PC-9 (cell line): Measurements from ENCODE around the gene DCAF16. TPM values are rescaled to one million over a fixed set of nuclear protein-coding genes. Genes with fewer than 3 reads are reported as not detected.

ENCODE experiments used
- BruUV-seq: library from RNA; stranded (reverse); fragments of 400-500 nt; replicated peaks from 2 replicates; lab custom pipeline; 2021; lab: Mats Ljungman, UMichigan
- CTCF ChIA-PET: fragments of 300-600 bp; sonication (Branson Sonifier 250); formaldehyde crosslinking; loops from one replicate; lab custom pipeline; 2022; ENCODE audit warnings: antibody characterized with exemption; lab: Charles Lee
- POLR2A ChIA-PET: fragments of 300-600 bp; sonication (Branson Sonifier 250); formaldehyde crosslinking; loops from one replicate; lab custom pipeline; 2022; ENCODE audit warnings: antibody characterized with exemption; ENCODE audit not compliant: unreplicated experiment; lab: Charles Lee
- DNase-seq, 2 experiments: peaks; one replicate each; pipeline versions ENCODE4 v3.0.0 to v3.0.0-alpha.2; 2015 to 2022; ENCODE audit warnings: mixed read lengths in 1 of 2
- H2AFZ ChIP-seq: fragments of 200-600 bp; sonication (generic); 2 replicates; pipeline ENCODE4 v1.8.1; 2017; ENCODE audit warnings: antibody characterized with exemption
- H3F3A ChIP-seq: fragments of 200-600 bp; sonication (generic); 2 replicates; pipeline ENCODE4 v1.8.1; 2017; ENCODE audit warnings: antibody characterized with exemption, mild to moderate bottlenecking, low read depth; ENCODE audit not compliant: insufficient read depth
- H3K27ac ChIP-seq: fragments of 200-600 bp; sonication (generic); 2 replicates; pipeline ENCODE4 v1.6.1; 2016; ENCODE audit warnings: mixed run types
- H3K27me3 ChIP-seq: fragments of 200-600 bp; sonication (generic); 2 replicates; pipeline ENCODE4 v1.6.1; 2016; ENCODE audit warnings: low read depth, mixed run types; ENCODE audit not compliant: insufficient read depth
- H3K36me3 ChIP-seq: fragments of 200-600 bp; sonication (generic); 2 replicates; pipeline ENCODE4 v1.6.1; 2016; ENCODE audit warnings: low read depth, mixed run types
- H3K4me1 ChIP-seq: fragments of 200-600 bp; sonication (generic); replicated peaks from 2 replicates; pipeline ENCODE4 v1.6.1; 2016; ENCODE audit warnings: mixed run types; ENCODE audit not compliant: insufficient read depth
- H3K4me2 ChIP-seq: fragments of 200-600 bp; sonication (generic); 2 replicates; pipeline ENCODE4 v1.6.1; 2017; ENCODE audit warnings: mixed run types
- H3K4me3 ChIP-seq: fragments of 200-600 bp; sonication (generic); 2 replicates; pipeline ENCODE4 v1.6.1; 2016; ENCODE audit warnings: mixed run types
- H3K79me2 ChIP-seq: fragments of 200-600 bp; sonication (generic); 2 replicates; pipeline ENCODE4 v1.6.1; 2017; ENCODE audit warnings: low read depth, mixed run types
- H3K9me2 ChIP-seq: fragments of 200-600 bp; sonication (generic); 2 replicates; pipeline ENCODE4 v1.8.1; 2017; ENCODE audit warnings: mild to moderate bottlenecking; ENCODE audit not compliant: insufficient read depth
- H3K9me3 ChIP-seq: fragments of 200-600 bp; sonication (generic); 2 replicates; pipeline ENCODE4 v1.8.1; 2016; ENCODE audit warnings: low read depth; ENCODE audit not compliant: insufficient read depth
- H4K20me1 ChIP-seq: fragments of 200-600 bp; sonication (generic); 2 replicates; pipeline ENCODE4 v1.8.1; 2017; ENCODE audit not compliant: insufficient read depth
- CTCF ChIP-seq: fragments of 200-600 bp; sonication (generic); conservative IDR thresholded peaks from 2 replicates; pipeline ENCODE4 v1.6.1; 2017; ENCODE audit warnings: mixed run types, antibody characterized with exemption, mild to moderate bottlenecking, moderate library complexity
- EZH2 ChIP-seq: fragments of 200-600 bp; sonication (generic); IDR thresholded peaks from 2 replicates; pipeline ENCODE4 v1.8.0; 2017; ENCODE audit warnings: antibody characterized with exemption, low read depth
- intact Hi-C: fragments of 100-400 bp; cut with micrococcal nuclease; formaldehyde crosslinking; loops from one replicate; pipeline ENCODE4 v1.10.0; 2022; ENCODE audit not compliant: unreplicated experiment
- total RNA-seq: library from RNA; stranded (reverse); gene quantifications from 2 replicates; pipeline ENCODE4 v1.2.3, GENCODE V29; 2021

DCAF16 gene
- total RNA-seq, 1 experiment from 2014 or later: 53.2 TPM

GRCh38 chr4:17765514-17766286, 44.9 kb downstream of the DCAF16 start:
- ChIA-PET POLR2A (no interaction called here), CTCF (no interaction called here)
- intact Hi-C loops: no loop called here
- no peak overlapping the region for H3K4me2 ChIP-seq
- no peaks in the 10 kb centered on the region for H4K20me1 ChIP-seq
- H3K4me3 ChIP-seq: no peak overlapping the region
- H3K36me3 ChIP-seq: no peaks in the 10 kb centered on the region
- H3K4me1 ChIP-seq: no peaks in the 10 kb centered on the region
- no peaks in the 10 kb centered on the region for H3K9me2 ChIP-seq
- H3K79me2 ChIP-seq: no peaks in the 10 kb centered on the region
- H3K27me3 ChIP-seq: no peaks in the 10 kb centered on the region
- H2AFZ ChIP-seq: no peak overlapping the region
- no peak for DNase-seq
- TF ChIP-seq CTCF (no peak), EZH2 (no peak)
- no peaks in the 10 kb centered on the region for H3K9me3 ChIP-seq
- BruUV-seq: no TSS peak
- H3K27ac ChIP-seq: no peak overlapping the region
- H3F3A ChIP-seq: no peaks in the 10 kb centered on the region

DNA sequence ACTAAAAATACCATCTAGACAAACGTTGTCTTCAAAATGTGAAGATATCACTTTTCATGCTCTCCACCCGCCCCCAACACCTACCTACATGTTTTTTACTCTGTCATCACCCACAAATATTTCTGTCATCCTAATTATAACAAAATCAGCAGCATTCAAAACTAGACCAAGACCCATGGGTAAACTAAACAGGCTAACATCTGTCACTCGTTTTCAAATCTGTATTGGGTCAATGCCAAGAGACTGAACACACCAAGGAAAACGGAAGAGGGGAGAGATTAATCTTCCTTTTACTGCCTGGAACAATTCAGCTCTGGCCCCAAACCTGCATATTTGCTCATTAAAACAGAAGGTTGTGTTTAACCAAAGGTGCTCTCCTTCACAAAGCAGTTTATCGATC, 46.6 kb downstream of the DCAF16 start:
- POLR2A ChIA-PET: no interaction called here
- no TSS peak for BruUV-seq

DNA sequence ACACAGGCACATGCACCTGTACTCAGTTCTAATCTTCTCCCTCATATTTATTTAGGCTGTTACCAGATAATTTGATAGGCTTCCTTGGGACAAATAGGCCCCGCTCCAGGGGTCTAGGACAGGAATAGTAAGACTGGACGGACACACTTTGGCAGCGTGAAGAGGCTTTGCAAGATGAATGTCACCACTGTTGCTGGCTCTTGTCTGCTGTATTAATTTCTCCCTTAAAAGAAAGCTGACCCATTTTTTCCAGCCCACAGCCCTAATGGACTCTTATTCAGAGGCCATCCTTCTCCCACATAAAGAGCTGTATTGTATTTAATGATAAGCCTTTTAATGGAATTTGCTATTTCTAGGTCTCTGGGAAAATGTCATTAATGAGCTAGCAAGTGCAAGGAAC, 47.1 kb downstream of the DCAF16 start:
- Histone ChIP-seq H3F3A (no peaks in the 10 kb centered on the region), H2AFZ (no peak overlapping the region), H3K9me3 (no peaks in the 10 kb centered on the region), H3K4me2 (no peak overlapping the region), H4K20me1 (no peaks in the 10 kb centered on the region), H3K36me3 (no peaks in the 10 kb centered on the region), H3K79me2 (no peaks in the 10 kb centered on the region), H3K27me3 (no peaks in the 10 kb centered on the region), H3K4me1 (no peaks in the 10 kb centered on the region), H3K4me3 (no peak overlapping the region), H3K27ac (no peak overlapping the region), H3K9me2 (no peaks in the 10 kb centered on the region)
- intact Hi-C loops: no loop called here
- CTCF ChIA-PET: no interaction called here
- TF ChIP-seq CTCF (no peak), EZH2 (no peak)
- no TSS peak for BruUV-seq
- DNase-seq: no peak
- POLR2A ChIA-PET: no interaction called here

More for the DNA sequence above, 46.6 kb downstream of the DCAF16 start:
- Histone ChIP-seq H3K27me3 (no peaks in the 10 kb centered on the region), H4K20me1 (no peaks in the 10 kb centered on the region), H3F3A (no peaks in the 10 kb centered on the region), H3K27ac (no peak overlapping the region), H3K4me1 (no peaks in the 10 kb centered on the region), H2AFZ (no peak overlapping the region), H3K9me2 (no peaks in the 10 kb centered on the region), H3K36me3 (no peaks in the 10 kb centered on the region), H3K9me3 (no peaks in the 10 kb centered on the region), H3K4me3 (no peak overlapping the region), H3K79me2 (no peaks in the 10 kb centered on the region), H3K4me2 (no peak overlapping the region)
- intact Hi-C loops: no loop called here
- no peak for DNase-seq
- CTCF ChIA-PET: no interaction called here
- no peak for TF ChIP-seq EZH2
- no peak for TF ChIP-seq CTCF
